Vagina (tissue), 2 donors: ENCODE data around the gene AMBRA1. TPM values are rescaled to one million over a fixed set of nuclear protein-coding genes. Genes with fewer than 3 reads are reported as not detected.

Experiments used
- DNase-seq, 2 donors: peaks; one replicate each; pipeline ENCODE4 v3.0.0-alpha.2; 2017; ENCODE audit errors: extremely low spot score in 2 of 2
- H3K27ac ChIP-seq: fragments of 200-600 bp; sonication (generic); one replicate; pipeline ENCODE4 v1.5.1; 2019
- H3K27me3 ChIP-seq: fragments of 200-600 bp; sonication (generic); one replicate; pipeline ENCODE4 v1.5.1; 2019
- H3K36me3 ChIP-seq, 2 donors: fragments of 200-600 bp; sonication (generic); one replicate each; pipeline ENCODE4 v1.5.1; 2017 to 2019
- H3K4me1 ChIP-seq: fragments of 200-600 bp; sonication (generic); one replicate; pipeline ENCODE4 v1.5.1; 2019
- H3K4me3 ChIP-seq, 2 donors: fragments of 200-600 bp; sonication (generic); 1 replicate in 1 of 2; 2 replicates in 1 of 2; pipeline ENCODE4 v1.5.1; 2016 to 2019
- H3K9me3 ChIP-seq: fragments of 200-600 bp; sonication (generic); one replicate; pipeline ENCODE4 v1.5.1; 2019
- POLR2A ChIP-seq, 2 donors: fragments of 450-650 bp; IDR thresholded peaks; one replicate each; pipeline ENCODE4 v1.6.1; 2017; ENCODE audit warnings: antibody characterized with exemption in 2 of 2, mild to moderate bottlenecking in 2 of 2, moderate library complexity in 2 of 2
- POLR2AphosphoS5 ChIP-seq, 2 donors: sonication (generic); formaldehyde crosslinking; IDR thresholded peaks; one replicate each; pipeline ENCODE4 v1.9.0; 2017; ENCODE audit warnings: antibody characterized with exemption in 2 of 2, mild to moderate bottlenecking in 2 of 2, low read depth in 1 of 2; ENCODE audit not compliant: insufficient read depth in 1 of 2
- intact Hi-C: fragments of 100-400 bp; cut with DNase I; formaldehyde crosslinking; loops from one replicate; pipeline ENCODE4 v1.15.1; 2023
- total RNA-seq: library from RNA; depleted of rRNA; stranded (reverse); fragments of >200 nt; gene quantifications from one replicate; pipeline ENCODE4 v1.2.3, GENCODE V29; 2016
- TF ChIP-seq, protein P1 (sequence below), 3 experiments: fragments of 450-650 bp in 2 of 3; fragments of 200-600 bp in 1 of 3; sonication (generic) in 1 of 3; IDR thresholded peaks; one replicate each; pipeline ENCODE4 v1.5.1; 2017 to 2019; ENCODE audit warnings: antibody characterized with exemption in 3 of 3, mild to moderate bottlenecking in 2 of 3, moderate library complexity in 2 of 3

AMBRA1 gene
- total RNA-seq, 1 donor from 2014 or later = 40.0 TPM

DNA sequence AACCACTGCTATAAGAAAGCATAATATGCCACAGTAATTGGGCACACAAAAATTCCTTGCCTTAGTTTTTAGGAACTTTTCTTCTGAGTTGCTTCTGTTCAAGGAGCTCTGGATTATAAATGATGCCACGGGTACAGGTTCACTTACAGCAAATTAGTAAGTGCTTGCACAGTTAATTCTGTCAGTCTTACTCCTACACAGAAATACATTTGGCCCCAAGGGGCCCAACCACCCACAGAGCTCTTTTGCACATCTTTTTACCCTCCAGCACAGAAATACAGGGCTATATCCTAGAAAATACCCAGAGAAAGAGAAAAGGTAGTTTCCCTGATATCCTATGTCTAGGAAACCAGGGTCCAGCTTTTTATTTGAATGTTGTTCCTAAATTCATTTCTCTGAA is 115.6 kb downstream of the AMBRA1 start:
- Histone ChIP-seq H3K4me1 (no peaks in the 10 kb centered on the region), H3K36me3 (no peaks in the 10 kb centered on the region), H3K27ac (no peak overlapping the region), H3K4me3 (no peak overlapping the region), H3K27me3 (no peaks in the 10 kb centered on the region), H3K9me3 (no peaks in the 10 kb centered on the region)
- intact Hi-C loops = no loop called here
- TF ChIP-seq POLR2AphosphoS5 (IDR thresholded peaks at IDR 0.05; ENCODE audit: insufficient read depth in 1 of 2, low read depth in 1 of 2) = no peak
- TF ChIP-seq POLR2A (IDR thresholded peaks at IDR 0.05) = no peak
- TF ChIP-seq, protein P1, sequence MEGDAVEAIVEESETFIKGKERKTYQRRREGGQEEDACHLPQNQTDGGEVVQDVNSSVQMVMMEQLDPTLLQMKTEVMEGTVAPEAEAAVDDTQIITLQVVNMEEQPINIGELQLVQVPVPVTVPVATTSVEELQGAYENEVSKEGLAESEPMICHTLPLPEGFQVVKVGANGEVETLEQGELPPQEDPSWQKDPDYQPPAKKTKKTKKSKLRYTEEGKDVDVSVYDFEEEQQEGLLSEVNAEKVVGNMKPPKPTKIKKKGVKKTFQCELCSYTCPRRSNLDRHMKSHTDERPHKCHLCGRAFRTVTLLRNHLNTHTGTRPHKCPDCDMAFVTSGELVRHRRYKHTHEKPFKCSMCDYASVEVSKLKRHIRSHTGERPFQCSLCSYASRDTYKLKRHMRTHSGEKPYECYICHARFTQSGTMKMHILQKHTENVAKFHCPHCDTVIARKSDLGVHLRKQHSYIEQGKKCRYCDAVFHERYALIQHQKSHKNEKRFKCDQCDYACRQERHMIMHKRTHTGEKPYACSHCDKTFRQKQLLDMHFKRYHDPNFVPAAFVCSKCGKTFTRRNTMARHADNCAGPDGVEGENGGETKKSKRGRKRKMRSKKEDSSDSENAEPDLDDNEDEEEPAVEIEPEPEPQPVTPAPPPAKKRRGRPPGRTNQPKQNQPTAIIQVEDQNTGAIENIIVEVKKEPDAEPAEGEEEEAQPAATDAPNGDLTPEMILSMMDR (IDR thresholded peaks at IDR 0.05) = no peak
- no peak for DNase-seq

DNA sequence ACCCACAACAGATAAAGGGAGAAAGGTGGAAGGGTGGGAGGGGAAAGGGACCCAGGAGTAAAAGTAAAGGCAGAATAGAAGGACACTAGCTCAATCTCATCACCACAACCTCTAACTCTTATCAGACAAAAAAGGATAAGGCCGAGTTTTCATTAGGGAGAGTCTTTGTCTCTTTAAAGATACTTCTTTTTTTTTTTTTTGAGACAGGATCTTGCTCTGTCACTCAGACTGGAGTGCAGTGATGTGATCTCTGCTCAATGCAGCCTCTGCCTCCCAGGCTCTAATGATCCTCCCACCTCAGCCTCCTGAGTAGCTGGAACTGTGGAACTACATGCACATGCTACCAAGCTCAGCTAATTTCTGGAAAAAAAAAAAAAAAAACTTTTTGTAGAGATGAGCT is 116.7 kb downstream of the AMBRA1 start:
- Histone ChIP-seq H3K4me1 (no peaks in the 10 kb centered on the region), H3K27ac (no peak overlapping the region), H3K4me3 (no peak overlapping the region), H3K36me3 (no peaks in the 10 kb centered on the region), H3K27me3 (no peaks in the 10 kb centered on the region), H3K9me3 (no peaks in the 10 kb centered on the region)
- intact Hi-C loops = no loop called here
- no peak for DNase-seq
- TF ChIP-seq POLR2A (IDR thresholded peaks at IDR 0.05) = no peak
- TF ChIP-seq POLR2AphosphoS5 (IDR thresholded peaks at IDR 0.05; ENCODE audit: insufficient read depth in 1 of 2, low read depth in 1 of 2) = no peak
- TF ChIP-seq, protein P1 (IDR thresholded peaks at IDR 0.05) = no peak

DNA sequence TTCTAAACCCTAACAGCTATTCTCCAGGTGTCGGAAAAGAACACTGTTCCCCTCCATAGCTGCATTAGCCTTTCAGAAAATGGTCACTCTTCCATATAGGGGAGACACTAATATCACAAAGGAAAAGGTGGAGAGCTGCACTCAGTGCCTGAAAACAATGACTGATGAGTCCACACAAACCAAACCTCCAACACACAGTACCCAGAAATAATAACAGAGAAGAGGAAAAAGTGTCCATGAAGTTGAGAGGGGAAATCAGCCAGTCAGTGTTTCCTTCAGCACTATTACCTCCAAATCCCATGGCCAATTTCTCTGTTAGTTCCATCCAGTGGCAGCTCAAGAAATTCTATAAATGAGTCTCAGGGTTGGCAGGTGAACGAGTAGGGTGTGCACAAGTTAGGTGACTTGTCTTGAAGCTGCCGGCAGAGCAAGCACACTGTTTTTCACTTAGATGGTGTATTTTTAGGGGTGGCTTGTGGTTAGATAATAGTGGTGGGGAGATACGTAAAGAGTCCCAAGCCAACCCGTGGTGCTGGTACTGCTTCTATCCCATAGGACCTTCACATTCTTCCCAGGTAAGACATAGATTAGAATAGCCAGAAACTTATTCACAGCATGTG is 117.8 kb downstream of the AMBRA1 start:
- Histone ChIP-seq H3K27me3 (no peaks in the 10 kb centered on the region), H3K4me1 (no peaks in the 10 kb centered on the region), H3K27ac (no peak overlapping the region), H3K36me3 (no peaks in the 10 kb centered on the region), H3K9me3 (no peaks in the 10 kb centered on the region), H3K4me3 (no peak overlapping the region)
- TF ChIP-seq, protein P1 (IDR thresholded peaks at IDR 0.05) = no peak
- TF ChIP-seq POLR2AphosphoS5 (IDR thresholded peaks at IDR 0.05; ENCODE audit: insufficient read depth in 1 of 2, low read depth in 1 of 2) (no peak), POLR2A (IDR thresholded peaks at IDR 0.05) (no peak)
- intact Hi-C loops = no loop called here
- no peak for DNase-seq

DNA sequence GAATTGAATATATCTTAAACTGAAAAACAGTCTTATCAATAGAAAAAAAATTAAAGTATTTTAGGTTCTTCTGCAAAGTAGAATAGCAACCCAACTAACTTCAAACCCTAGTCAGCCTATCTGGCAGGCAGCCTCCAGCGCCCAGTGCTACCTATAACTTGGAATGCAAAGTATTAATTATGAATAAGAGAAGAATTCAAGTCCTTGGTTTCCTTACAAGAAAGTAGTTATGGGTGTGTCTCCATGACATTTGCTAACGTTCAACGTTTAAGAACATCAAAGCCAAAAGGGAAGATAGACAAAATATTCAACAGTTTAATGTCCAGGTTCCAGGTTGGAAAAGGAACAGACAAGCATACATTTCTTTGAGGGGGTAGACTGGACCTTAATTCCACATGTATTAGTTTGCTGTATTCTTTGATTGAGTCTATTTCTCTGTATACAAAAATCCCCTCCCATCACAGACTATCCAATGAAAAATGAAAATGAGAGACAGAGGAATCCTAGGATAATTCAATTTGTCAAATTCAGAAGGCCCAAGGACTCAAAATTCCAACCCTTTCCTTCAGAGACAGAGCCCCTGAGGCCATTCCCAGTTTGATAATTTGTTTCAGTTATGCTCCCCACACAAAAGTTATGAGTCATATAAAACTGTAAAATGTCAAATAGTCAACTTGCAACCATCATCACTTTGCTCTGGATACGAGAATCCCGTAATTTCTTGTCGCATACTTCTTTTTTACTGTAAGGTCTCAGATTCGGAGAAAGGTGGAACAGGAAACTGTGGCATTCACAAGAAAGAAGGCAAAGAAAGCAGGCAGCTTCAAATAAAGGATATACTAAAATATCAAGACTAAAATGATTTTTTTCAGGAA is 118.5 kb downstream of the AMBRA1 start:
- intact Hi-C loops = no loop called here
- DNase-seq = no peak
- H3K27ac ChIP-seq = no peak overlapping the region
- TF ChIP-seq POLR2A (IDR thresholded peaks at IDR 0.05) (no peak), POLR2AphosphoS5 (IDR thresholded peaks at IDR 0.05; ENCODE audit: insufficient read depth in 1 of 2, low read depth in 1 of 2) (no peak)
- TF ChIP-seq, protein P1 (IDR thresholded peaks at IDR 0.05) = no peak
- H3K4me3 ChIP-seq = no peak overlapping the region
- H3K36me3 ChIP-seq = no peaks in the 10 kb centered on the region
- no peaks in the 10 kb centered on the region for H3K27me3 ChIP-seq
- no peaks in the 10 kb centered on the region for H3K4me1 ChIP-seq
- no peaks in the 10 kb centered on the region for H3K9me3 ChIP-seq

DNA sequence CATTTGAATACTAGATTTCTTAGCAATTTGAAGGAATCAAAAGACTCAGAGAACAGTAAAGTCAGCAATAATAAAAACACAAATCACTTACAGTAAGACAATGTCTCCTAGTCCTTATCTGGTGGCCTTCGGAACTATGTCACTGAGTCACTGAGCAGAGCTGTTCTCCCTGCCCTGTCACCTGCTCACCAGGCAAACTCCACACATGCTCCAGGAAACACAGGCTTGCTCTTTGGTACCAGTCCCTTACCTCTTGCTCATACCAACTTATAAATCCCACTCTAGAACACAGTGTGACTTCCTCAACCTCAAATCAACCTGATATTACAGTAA is 121.2 kb downstream of the AMBRA1 start:
- Histone ChIP-seq H3K4me3 (no peak overlapping the region), H3K27me3 (no peaks in the 10 kb centered on the region), H3K4me1 (no peaks in the 10 kb centered on the region), H3K9me3 (no peaks in the 10 kb centered on the region), H3K36me3 (no peaks in the 10 kb centered on the region), H3K27ac (no peak overlapping the region)
- intact Hi-C loops = no loop called here
- TF ChIP-seq, protein P1 (IDR thresholded peaks at IDR 0.05) = no peak
- TF ChIP-seq POLR2AphosphoS5 (IDR thresholded peaks at IDR 0.05; ENCODE audit: insufficient read depth in 1 of 2, low read depth in 1 of 2) = no peak
- TF ChIP-seq POLR2A (IDR thresholded peaks at IDR 0.05) = no peak
- no peak for DNase-seq
